Measurements from ENCODE around the gene SPEM3. TPM values are rescaled to one million over a fixed set of nuclear protein-coding genes. Genes with fewer than 3 reads are reported as not detected.

SPEM3 gene
- polyA plus RNA-seq, 1 experiment, result not detected

GRCh38 chr17:7437369-7437863 is 8.8 kb downstream of the SPEM3 start:
- Histone ChIP-seq H3K27me3 (ENCODE audit: control insufficient read depth, insufficient read depth, low read length) (peaks cover 31% of the 10 kb centered on the region), H3K4me3 (ENCODE audit: low read depth, low read length) (peak overlapping the region; percentile 38; the same call in 1 of the 2 replicates), H3K9me3 (ENCODE audit: control insufficient read depth, insufficient read depth, low read length) (peaks cover 6% of the 10 kb centered on the region; the same call in 1 of the 2 replicates), H3K27ac (ENCODE audit: low read depth, low read length) (no peak overlapping the region)
- CTCF ChIA-PET, result interaction anchor here (0.6 to 3.3 kb wide), 9 partner anchors 9 to 123 kb away, joined by 3 to 14 read pairs (median 3); partner anchors contain the start of genes SENP3, SPEM2 and TMEM95
- DNase-seq (ENCODE audit: low read depth, low spot score), result no peak
- TF ChIP-seq, protein P1, sequence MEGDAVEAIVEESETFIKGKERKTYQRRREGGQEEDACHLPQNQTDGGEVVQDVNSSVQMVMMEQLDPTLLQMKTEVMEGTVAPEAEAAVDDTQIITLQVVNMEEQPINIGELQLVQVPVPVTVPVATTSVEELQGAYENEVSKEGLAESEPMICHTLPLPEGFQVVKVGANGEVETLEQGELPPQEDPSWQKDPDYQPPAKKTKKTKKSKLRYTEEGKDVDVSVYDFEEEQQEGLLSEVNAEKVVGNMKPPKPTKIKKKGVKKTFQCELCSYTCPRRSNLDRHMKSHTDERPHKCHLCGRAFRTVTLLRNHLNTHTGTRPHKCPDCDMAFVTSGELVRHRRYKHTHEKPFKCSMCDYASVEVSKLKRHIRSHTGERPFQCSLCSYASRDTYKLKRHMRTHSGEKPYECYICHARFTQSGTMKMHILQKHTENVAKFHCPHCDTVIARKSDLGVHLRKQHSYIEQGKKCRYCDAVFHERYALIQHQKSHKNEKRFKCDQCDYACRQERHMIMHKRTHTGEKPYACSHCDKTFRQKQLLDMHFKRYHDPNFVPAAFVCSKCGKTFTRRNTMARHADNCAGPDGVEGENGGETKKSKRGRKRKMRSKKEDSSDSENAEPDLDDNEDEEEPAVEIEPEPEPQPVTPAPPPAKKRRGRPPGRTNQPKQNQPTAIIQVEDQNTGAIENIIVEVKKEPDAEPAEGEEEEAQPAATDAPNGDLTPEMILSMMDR (IDR thresholded peaks at IDR 0.05; ENCODE audit: low read depth, low read length), result no peak
- POLR2A ChIA-PET, result interaction anchor here (0.7 to 2.7 kb wide), 3 partner anchors 19 to 47 kb away, joined by 4 to 16 read pairs (median 5); partner anchors contain the start of genes POLR2A and TMEM256

DNA sequence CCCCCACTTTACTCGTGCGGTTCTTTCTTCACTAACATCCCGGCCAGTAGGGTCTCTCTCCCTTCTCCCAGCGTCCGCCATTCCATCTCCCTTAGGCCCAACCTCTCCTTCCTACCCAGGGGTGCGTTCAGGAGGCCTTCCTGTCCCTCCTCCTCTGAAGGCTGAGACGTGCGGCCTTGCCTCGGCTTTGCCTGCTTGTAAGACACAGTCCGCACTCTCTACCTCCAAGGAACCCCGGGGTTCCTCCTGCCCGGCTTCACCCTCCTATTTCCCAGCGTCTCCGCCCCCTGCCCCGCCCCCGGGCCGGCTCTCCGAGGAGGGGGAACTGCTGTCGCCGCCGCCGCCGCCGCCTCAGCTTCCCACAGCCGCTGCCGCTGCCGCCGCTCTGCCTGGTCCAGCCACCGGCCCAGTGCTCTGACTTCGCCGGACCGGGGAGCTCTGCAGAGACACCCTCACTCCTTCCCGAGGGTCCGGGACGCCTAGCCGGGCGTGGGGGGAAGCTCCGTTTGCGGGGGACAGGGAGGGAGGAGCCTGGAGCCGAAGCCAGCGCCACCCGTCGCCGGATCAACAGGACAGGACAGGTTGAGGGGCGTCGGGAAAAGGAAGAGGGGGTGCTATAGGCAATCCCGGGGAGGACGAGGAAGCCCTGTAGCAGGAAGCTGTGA is 9.4 kb downstream of the SPEM3 start:
- TF ChIP-seq, protein P1 (IDR thresholded peaks at IDR 0.05; ENCODE audit: low read depth, low read length), result no peak
- Histone ChIP-seq H3K27me3 (ENCODE audit: control insufficient read depth, insufficient read depth, low read length) (peaks cover 31% of the 10 kb centered on the region), H3K9me3 (ENCODE audit: control insufficient read depth, insufficient read depth, low read length) (peaks cover 6% of the 10 kb centered on the region; the same call in 1 of the 2 replicates), H3K27ac (ENCODE audit: low read depth, low read length) (no peak overlapping the region), H3K4me3 (ENCODE audit: low read depth, low read length) (no peak overlapping the region)
- DNase-seq (ENCODE audit: low read depth, low spot score), result no peak
- ChIA-PET POLR2A (no interaction called here), CTCF (interaction anchor here (1.2 kb wide), 1 partner anchor 82 kb away, joined by 3 read pairs; no protein-coding TSS in a partner anchor)

GRCh38 chr17:7438656-7439460 is 10.2 kb downstream of the SPEM3 start:
- Histone ChIP-seq H3K9me3 (ENCODE audit: control insufficient read depth, insufficient read depth, low read length) (peaks cover 6% of the 10 kb centered on the region; the same call in 1 of the 2 replicates), H3K27me3 (ENCODE audit: control insufficient read depth, insufficient read depth, low read length) (peaks cover 31% of the 10 kb centered on the region), H3K27ac (ENCODE audit: low read depth, low read length) (no peak overlapping the region), H3K4me3 (ENCODE audit: low read depth, low read length) (no peak overlapping the region)
- CTCF ChIA-PET, result interaction anchor here (1.2 kb wide), 1 partner anchor 83 kb away, joined by 3 read pairs; no protein-coding TSS in a partner anchor
- POLR2A ChIA-PET, result interaction anchor here (0.5 kb wide), 1 partner anchor 45 kb away, joined by 3 read pairs; no protein-coding TSS in a partner anchor
- DNase-seq (ENCODE audit: low read depth, low spot score), result no peak
- TF ChIP-seq, protein P1 (IDR thresholded peaks at IDR 0.05; ENCODE audit: low read depth, low read length), result no peak

DNA sequence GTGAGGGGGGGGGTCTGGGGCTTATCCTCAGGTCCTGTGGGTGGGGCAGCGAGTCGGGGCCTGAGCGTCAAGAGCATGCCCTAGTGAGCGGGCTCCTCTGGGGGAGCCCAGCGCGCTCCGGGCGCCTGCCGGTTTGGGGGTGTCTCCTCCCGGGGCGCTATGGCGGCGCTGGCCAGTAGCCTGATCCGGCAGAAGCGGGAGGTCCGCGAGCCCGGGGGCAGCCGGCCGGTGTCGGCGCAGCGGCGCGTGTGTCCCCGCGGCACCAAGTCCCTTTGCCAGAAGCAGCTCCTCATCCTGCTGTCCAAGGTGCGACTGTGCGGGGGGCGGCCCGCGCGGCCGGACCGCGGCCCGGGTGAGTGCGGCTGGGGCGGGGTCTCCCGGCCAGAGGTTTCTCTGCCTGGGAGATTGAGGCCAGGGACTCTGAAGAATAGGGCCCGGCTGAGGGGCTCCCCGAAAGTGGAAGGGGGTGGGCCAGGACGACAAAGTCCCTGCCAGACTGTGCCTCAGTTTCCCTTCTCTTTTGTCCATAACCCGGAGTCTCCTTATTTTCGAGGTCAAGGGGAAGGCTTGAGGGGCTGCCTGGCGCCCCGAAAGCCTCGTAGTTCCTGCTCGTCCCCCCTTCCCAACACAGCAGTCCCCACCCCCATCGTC is 10.9 kb downstream of the SPEM3 start, which contains the start of gene FGF11:
FGF11 (plus strand) TSS at position 51 of the 651 bp plus-strand sequence; CDS start at position 160, 109 bp downstream.
- TF ChIP-seq, protein P1 (IDR thresholded peaks at IDR 0.05; ENCODE audit: low read depth, low read length), result no peak
- CTCF ChIA-PET, result no interaction called here
- no peak within 1 kb of the TSS for H3K27ac ChIP-seq (ENCODE audit: low read depth, low read length)

More for the DNA sequence above, 10.9 kb downstream of the SPEM3 start, which contains the start of gene FGF11:
- Histone ChIP-seq H3K4me3 (ENCODE audit: low read depth, low read length) (peak within 1 kb of the TSS; percentile 56), H3K27me3 (ENCODE audit: control insufficient read depth, insufficient read depth, low read length) (peaks cover 31% of the 10 kb centered on the region), H3K9me3 (ENCODE audit: control insufficient read depth, insufficient read depth, low read length) (peaks cover 6% of the 10 kb centered on the region; the same call in 1 of the 2 replicates)
- DNase-seq (ENCODE audit: low read depth, low spot score), result no peak
- POLR2A ChIA-PET, result interaction anchor here (0.5 to 0.8 kb wide), 2 partner anchors 44 kb away, joined by 3 to 4 read pairs; partner anchors contain the start of gene POLR2A

Data from AG04450 (cell line).